ENCODE data around the gene TARP.

The TARP gene

DNA sequence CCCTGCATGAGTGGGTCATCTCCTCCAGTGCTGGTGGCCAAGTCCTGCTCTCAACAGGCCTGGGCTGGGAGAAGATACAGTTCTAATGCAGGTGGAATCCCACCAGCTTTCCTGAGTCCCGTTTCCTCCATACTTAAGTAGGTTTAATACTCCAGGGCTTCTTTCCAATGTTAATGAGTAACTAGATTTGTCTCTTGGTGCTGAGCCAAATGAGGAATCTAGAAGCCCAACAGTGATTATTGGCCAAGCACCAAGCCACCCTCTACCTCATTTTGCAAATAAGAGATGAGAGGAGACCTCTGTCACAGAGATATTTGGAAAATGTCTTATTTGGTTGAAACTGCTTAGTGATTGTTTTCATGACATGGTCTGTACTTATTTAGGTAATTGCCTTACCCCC lies 58.3 kb downstream of the TARP start (continued):
- no peak for TF ChIP-seq USF2 (IDR thresholded peaks at IDR 0.05; ENCODE audit: low read depth, low read length)

GRCh38 chr7:38211940-38212339 lies 61.5 kb downstream of the TARP start:
- ATAC-seq (ENCODE audit: low read depth) (no peak), DNase-seq (no peak)
- no peak overlapping the region for H3K23ac ChIP-seq (ENCODE audit: low read depth, low read length)
- no peaks in the 10 kb centered on the region; the same call in 1 of the 2 replicates for H4K20me1 ChIP-seq (ENCODE audit: insufficient read depth, low read length)
- BruUV-seq (replicated peaks): no TSS peak
- no peaks in the 10 kb centered on the region for H3K27me3 ChIP-seq (ENCODE audit: control insufficient read depth, insufficient read depth, low read length)
- H3K18ac ChIP-seq (ENCODE audit: low read depth, low read length): no peak overlapping the region
- no peak overlapping the region for H4K8ac ChIP-seq (ENCODE audit: low read depth in 2 of 2, low read length in 2 of 2)
- intact Hi-C loops (cut with micrococcal nuclease): no loop called here
- H2BK20ac ChIP-seq (ENCODE audit: low read depth, low read length): no peak overlapping the region
- POLR2A ChIA-PET (ENCODE audit: unreplicated experiment): no interaction called here
- no peak overlapping the region for H3K9ac ChIP-seq (ENCODE audit: low read depth, low read length)
- peak overlapping the region; percentile 3 for H2BK5ac ChIP-seq (ENCODE audit: low read depth, low read length, poor library complexity, severe bottlenecking)
- no peak overlapping the region for H3K4me3 ChIP-seq (ENCODE audit: insufficient read depth, low read depth, low read length)
- H2AK9ac ChIP-seq (replicated peaks; ENCODE audit: low read depth, low read length, poor library complexity): no peak overlapping the region
- H3K27ac ChIP-seq (ENCODE audit: insufficient read depth, low read length): no peak overlapping the region
- dilution Hi-C loops (cut with HindIII; ENCODE audit: low sequenced_read_pairs, unreplicated experiment): no loop called here
- CTCF ChIA-PET: no interaction called here
- H2BK15ac ChIP-seq (ENCODE audit: low read depth, low read length): no peak overlapping the region
- no peaks in the 10 kb centered on the region for H3K9me3 ChIP-seq (ENCODE audit: control insufficient read depth, insufficient read depth, low read length)
- in situ Hi-C loops (cut with MboI; ENCODE audit: low sequenced_read_pairs): no loop called here
- H2AK5ac ChIP-seq (ENCODE audit: low read depth, low read length): no peak overlapping the region
- no peak overlapping the region for H3K56ac ChIP-seq (ENCODE audit: extremely low read depth, insufficient read depth, low read length)
- no peak overlapping the region for H2AFZ ChIP-seq (replicated peaks; ENCODE audit: low read length, poor library complexity)
- peaks cover 10 to 16% of the 10 kb centered on the region in 2 experiments; a peak in 3 of 4 replicates for H3K79me1 ChIP-seq (ENCODE audit: low read depth in 1 of 2, low read length in 2 of 2)
- H3K36me3 ChIP-seq (ENCODE audit: control insufficient read depth, insufficient read depth, low read length): peaks cover 11% of the 10 kb centered on the region
- peaks cover 3% of the 10 kb centered on the region; the same call in 1 of the 2 replicates for H3K4me1 ChIP-seq (ENCODE audit: control insufficient read depth, insufficient read depth, low read length)
- TF ChIP-seq CEBPB (IDR thresholded peaks at IDR 0.05; ENCODE audit: low read depth, low read length): no peak
- TF ChIP-seq BHLHE40 (IDR thresholded peaks at IDR 0.05; ENCODE audit: low read depth, low read length): no peak
- TF ChIP-seq MAFK (IDR thresholded peaks at IDR 0.05; ENCODE audit: low read depth, low read length): no peak
- no peak for TF ChIP-seq FOS (IDR thresholded peaks at IDR 0.05; ENCODE audit: low read depth, low read length)
- TF ChIP-seq POLR2A (IDR thresholded peaks at IDR 0.05; ENCODE audit: low read depth, low read length): no peak
- no peak for TF ChIP-seq SMC3 (IDR thresholded peaks at IDR 0.05; ENCODE audit: low read depth, low read length)
- TF ChIP-seq NFE2L2 (IDR thresholded peaks at IDR 0.05; ENCODE audit: low read depth, low read length): no peak
- TF ChIP-seq, protein P1, sequence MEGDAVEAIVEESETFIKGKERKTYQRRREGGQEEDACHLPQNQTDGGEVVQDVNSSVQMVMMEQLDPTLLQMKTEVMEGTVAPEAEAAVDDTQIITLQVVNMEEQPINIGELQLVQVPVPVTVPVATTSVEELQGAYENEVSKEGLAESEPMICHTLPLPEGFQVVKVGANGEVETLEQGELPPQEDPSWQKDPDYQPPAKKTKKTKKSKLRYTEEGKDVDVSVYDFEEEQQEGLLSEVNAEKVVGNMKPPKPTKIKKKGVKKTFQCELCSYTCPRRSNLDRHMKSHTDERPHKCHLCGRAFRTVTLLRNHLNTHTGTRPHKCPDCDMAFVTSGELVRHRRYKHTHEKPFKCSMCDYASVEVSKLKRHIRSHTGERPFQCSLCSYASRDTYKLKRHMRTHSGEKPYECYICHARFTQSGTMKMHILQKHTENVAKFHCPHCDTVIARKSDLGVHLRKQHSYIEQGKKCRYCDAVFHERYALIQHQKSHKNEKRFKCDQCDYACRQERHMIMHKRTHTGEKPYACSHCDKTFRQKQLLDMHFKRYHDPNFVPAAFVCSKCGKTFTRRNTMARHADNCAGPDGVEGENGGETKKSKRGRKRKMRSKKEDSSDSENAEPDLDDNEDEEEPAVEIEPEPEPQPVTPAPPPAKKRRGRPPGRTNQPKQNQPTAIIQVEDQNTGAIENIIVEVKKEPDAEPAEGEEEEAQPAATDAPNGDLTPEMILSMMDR (conservative IDR thresholded peaks at IDR 0.05; ENCODE audit: low read depth, low read length): no peak
- H3K4ac ChIP-seq (ENCODE audit: low read depth, low read length): no peak overlapping the region
- H3K14ac ChIP-seq (replicated peaks; ENCODE audit: low read depth, low read length): no peak overlapping the region
- H4K91ac ChIP-seq (ENCODE audit: insufficient read depth, low read depth, low read length): no peak overlapping the region
- no peak overlapping the region for H3K4me2 ChIP-seq (ENCODE audit: low read depth, low read length)
- H4K5ac ChIP-seq (ENCODE audit: low read depth, low read length): no peak overlapping the region
- peaks cover 6% of the 10 kb centered on the region for H3K9me1 ChIP-seq (ENCODE audit: insufficient read depth, low read length)
- no peak overlapping the region for H2BK120ac ChIP-seq (ENCODE audit: low read depth, low read length)
- WGBS, 2 experiments (ENCODE audit: extremely low coverage in 2 of 2, insufficient read length in 1 of 2): no CpG with 5 or more reads among the region's 3 CpGs
